HCT116 (cell line): ENCODE results near the gene MCOLN1. TPM values are rescaled to one million over a fixed set of nuclear protein-coding genes. Genes with fewer than 3 reads are reported as not detected.

Experiments used
- ATAC-seq: fragments of 200-7000 bp; cut with Tn5 transposase; 2 replicates; pipeline ENCODE4 v1.9.1; 2020; ENCODE audit warnings: mild to moderate bottlenecking, moderate library complexity
- BruUV-seq: library from RNA; stranded (reverse); fragments of 400-500 nt; replicated peaks from 2 replicates; lab custom pipeline; 2021; lab: Mats Ljungman, UMichigan
- CTCF ChIA-PET: fragments of 300-600 bp; sonication (Branson Sonifier 250); formaldehyde crosslinking; loops from one replicate; lab custom pipeline; 2021; ENCODE audit warnings: antibody characterized with exemption; lab: Charles Lee
- POLR2A ChIA-PET: fragments of 300-600, 350-600 bp; sonication (Branson Sonifier 250); formaldehyde crosslinking; loops from one replicate; lab custom pipeline; 2021; ENCODE audit warnings: antibody characterized with exemption; lab: Charles Lee
- RAD21 ChIA-PET, 2 experiments: fragments of 300-600 bp; sonication (Branson Sonifier 250); formaldehyde crosslinking; loops; one replicate each; lab custom pipeline; 2023; ENCODE audit warnings: low total read pairs in 2 of 2; ENCODE audit not compliant: uncharacterized antibody in 2 of 2, unreplicated experiment in 2 of 2, low non-redundant PET in 1 of 2; lab: Charles Lee
- DNase-seq: peaks from one replicate; pipeline ENCODE4 v3.0.0-alpha.2; 2010; ENCODE audit warnings: low read depth, low spot score
- H2AFZ ChIP-seq: fragments of 200-600 bp; shearing (Covaris generic), sonication (generic); 2 replicates; pipeline ENCODE4 v1.6.1; 2017; ENCODE audit warnings: low read depth, mixed run types, mixed read lengths, antibody characterized with exemption, low read length; ENCODE audit not compliant: poor library complexity, severe bottlenecking
- H3K27ac ChIP-seq: 2 replicates; pipeline ENCODE4 v1.5.1; 2012; ENCODE audit warnings: low read depth, low read length
- H3K27me3 ChIP-seq: fragments of 200-600 bp; sonication (generic); 2 replicates; pipeline ENCODE4 v1.6.1; 2016; ENCODE audit warnings: mixed run types, low read length, mixed read lengths; ENCODE audit not compliant: insufficient read depth
- H3K36me3 ChIP-seq, 2 experiments: fragments of 200-500 bp in 1 of 2; fragments of 200-600 bp in 1 of 2; sonication (Bioruptor generic) in 1 of 2; sonication (generic) in 1 of 2; 2 replicates each; pipeline versions ENCODE4 v1.5.1 to v1.6.1; 2014 to 2016; ENCODE audit warnings: low read length in 2 of 2, inconsistent platforms in 1 of 2, mixed read lengths in 1 of 2, mixed run types in 1 of 2; ENCODE audit not compliant: insufficient read depth in 2 of 2, control insufficient read depth in 1 of 2
- H3K4me1 ChIP-seq, 2 experiments: fragments of 200-600 bp in 1 of 2; sonication (generic) in 1 of 2; 2 replicates each; pipeline versions ENCODE4 v1.5.1 to v1.6.1; 2012 to 2017; ENCODE audit warnings: low read length in 2 of 2, inconsistent platforms in 1 of 2, mild to moderate bottlenecking in 1 of 2, mixed read lengths in 1 of 2, mixed run types in 1 of 2, moderate library complexity in 1 of 2; ENCODE audit not compliant: insufficient read depth in 2 of 2, control insufficient read depth in 1 of 2
- H3K4me2 ChIP-seq: fragments of 200-600 bp; sonication (generic); 2 replicates; pipeline ENCODE4 v1.6.1; 2017; ENCODE audit warnings: mixed run types, low read length, mixed read lengths
- H3K4me3 ChIP-seq, 2 experiments: fragments of 200-600 bp in 1 of 2; sonication (generic) in 1 of 2; replicated peaks in 1 of 2; 2 replicates each; pipeline ENCODE4 v1.5.1; 2011 to 2016; ENCODE audit warnings: low read length in 2 of 2, control low read depth in 1 of 2, low read depth in 1 of 2, mild to moderate bottlenecking in 1 of 2, mixed read lengths in 1 of 2, mixed run types in 1 of 2
- H3K79me2 ChIP-seq: fragments of 200-600 bp; sonication (generic); 2 replicates; pipeline ENCODE4 v1.6.1; 2017; ENCODE audit warnings: mild to moderate bottlenecking, mixed run types, low read length, moderate library complexity, mixed read lengths; ENCODE audit not compliant: insufficient read depth
- H3K9ac ChIP-seq: fragments of 200-600 bp; sonication (generic); 2 replicates; pipeline ENCODE4 v1.6.1; 2016; ENCODE audit warnings: low read length, mixed read lengths
- H3K9me2 ChIP-seq: fragments of 200-600 bp; sonication (generic), shearing (Covaris generic); 2 replicates; pipeline ENCODE4 v1.6.1; 2017; ENCODE audit warnings: mixed run types, mild to moderate bottlenecking, moderate library complexity; ENCODE audit not compliant: insufficient read depth
- H3K9me3 ChIP-seq, 2 experiments: fragments of 200-500 bp in 1 of 2; fragments of 200-600 bp in 1 of 2; sonication (Bioruptor generic) in 1 of 2; sonication (generic) in 1 of 2; 2 replicates each; pipeline ENCODE4 v1.6.1; 2014 to 2017; ENCODE audit warnings: low read length in 2 of 2, mixed read lengths in 2 of 2, inconsistent platforms in 1 of 2, low read depth in 1 of 2, mild to moderate bottlenecking in 1 of 2, mixed run types in 1 of 2, moderate library complexity in 1 of 2; ENCODE audit not compliant: control insufficient read depth in 1 of 2, insufficient read depth in 1 of 2
- H4K20me1 ChIP-seq: fragments of 200-600 bp; sonication (generic), shearing (Covaris generic); 2 replicates; pipeline ENCODE4 v1.6.1; 2017; ENCODE audit warnings: mixed run types, mild to moderate bottlenecking, moderate library complexity; ENCODE audit not compliant: insufficient read depth
- ATF3 ChIP-seq: IDR thresholded peaks from 2 replicates; pipeline ENCODE4 v1.6.1; 2012
- CTCF ChIP-seq, 3 experiments: fragments of 200-600 bp in 1 of 3; sonication (generic) in 1 of 3; IDR thresholded peaks in 2 of 3; conservative IDR thresholded peaks in 1 of 3; 2 replicates each; pipeline ENCODE4 v1.5.1; 2012 to 2017; ENCODE audit warnings: low read depth in 2 of 3, low read length in 2 of 3, antibody characterized with exemption in 1 of 3, borderline replicate concordance in 1 of 3, control low read depth in 1 of 3, mild to moderate bottlenecking in 1 of 3, mixed read lengths in 1 of 3, mixed run types in 1 of 3, moderate library complexity in 1 of 3; ENCODE audit not compliant: insufficient read depth in 1 of 3
- POLR2AphosphoS5 ChIP-seq: IDR thresholded peaks from 2 replicates; pipeline ENCODE4 v1.6.1; 2011; ENCODE audit warnings: mild to moderate bottlenecking, low read depth, low read length, moderate library complexity
- ZBTB33 ChIP-seq: IDR thresholded peaks from 2 replicates; pipeline ENCODE4 v1.6.1; 2011; ENCODE audit warnings: mild to moderate bottlenecking, low read length, moderate library complexity; ENCODE audit not compliant: insufficient replicate concordance; ENCODE audit errors: extremely low read depth
- intact Hi-C: fragments of 100-400 bp; cut with micrococcal nuclease; formaldehyde crosslinking; loops from 2 replicates; pipeline ENCODE4 v1.10.0; 2022
- total RNA-seq: library from RNA; stranded (reverse); gene quantifications from one replicate; pipeline ENCODE4 v1.2.1, GENCODE V29; 2021; ENCODE audit not compliant: unreplicated experiment

The MCOLN1 gene
- total RNA-seq, 1 experiment from 2014 or later: 19.1 TPM

- H3K4me3 ChIP-seq: no peak overlapping the region
- no peak for ATAC-seq
- no peak overlapping the region for H3K4me2 ChIP-seq
- no peaks in the 10 kb centered on the region for H3K36me3 ChIP-seq
- BruUV-seq: no TSS peak
- no peak for DNase-seq
- H3K9ac ChIP-seq: no peak overlapping the region
- no peak overlapping the region for H3K27ac ChIP-seq
- H3K27me3 ChIP-seq: no peaks in the 10 kb centered on the region
- intact Hi-C loops: no loop called here
- H3K4me1 ChIP-seq: peaks cover 5 to 11% of the 10 kb centered on the region in 2 experiments; a peak in 2 of 4 replicates
- TF ChIP-seq POLR2AphosphoS5 (0 out of 2 replicates have a peak, but pooled peaks have one; percentile 8), ATF3 (no peak), CTCF (IDR thresholded peaks at IDR 0.05 in 2 of 3, conservative IDR thresholded peaks at IDR 0.05 in 1 of 3; ENCODE audit: borderline replicate concordance in 1 of 3, insufficient read depth in 1 of 3, low read depth in 2 of 3, low read length in 2 of 3) (no peak)
- ChIA-PET CTCF (no interaction called here), POLR2A (no interaction called here), RAD21 (no interaction called here)
- no peaks in the 10 kb centered on the region for H4K20me1 ChIP-seq
- no peak overlapping the region for H2AFZ ChIP-seq
- H3K9me2 ChIP-seq: no peaks in the 10 kb centered on the region
- H3K79me2 ChIP-seq: no peaks in the 10 kb centered on the region
- no peaks in the 10 kb centered on the region for H3K9me3 ChIP-seq
Measured at GRCh38 chr19:7477758-7478157, 44.7 kb upstream of the MCOLN1 start.

GRCh38 chr19:7478173-7478842, 44.1 kb upstream of the MCOLN1 start:
- no peaks in the 10 kb centered on the region for H3K9me3 ChIP-seq
- no TSS peak for BruUV-seq
- H3K36me3 ChIP-seq: no peaks in the 10 kb centered on the region
- 0 out of 2 replicates have a peak, but pooled peaks have one; percentile 2 for TF ChIP-seq POLR2AphosphoS5
- TF ChIP-seq ZBTB33: no peak
- TF ChIP-seq, all 23 proteins: peak for 1
- no peak overlapping the region for H2AFZ ChIP-seq
- H3K27me3 ChIP-seq: no peaks in the 10 kb centered on the region
- no peak overlapping the region for H3K9ac ChIP-seq
- RAD21 ChIA-PET: no interaction called here
- POLR2A ChIA-PET: no interaction called here
- DNase-seq: no peak
- intact Hi-C loops: no loop called here
- no peaks in the 10 kb centered on the region for H3K79me2 ChIP-seq
- no peaks in the 10 kb centered on the region for H3K9me2 ChIP-seq
- H3K27ac ChIP-seq: no peak overlapping the region; the same call in 1 of the 2 replicates
- CTCF ChIA-PET: no interaction called here
- H3K4me3 ChIP-seq: no peak overlapping the region
- no peaks in the 10 kb centered on the region for H4K20me1 ChIP-seq
- no peak for ATAC-seq
- no peak overlapping the region for H3K4me2 ChIP-seq
- peaks cover 9 to 17% of the 10 kb centered on the region in 2 experiments for H3K4me1 ChIP-seq
